T-cell (primary cell): Measurements from ENCODE around the gene FAM89B. TPM values are rescaled to one million over a fixed set of nuclear protein-coding genes. Genes with fewer than 3 reads are reported as not detected.

Source experiments
- ATAC-seq, 4 experiments: fragments of 200-7000 bp in 3 of 4; fragments of 150-1000 bp in 1 of 4; cut with Tn5 transposase; replicated peaks in 1 of 4; 1 replicate in 3 of 4; 2 replicates in 1 of 4; pipeline ENCODE4 v1.10.0; 2021; ENCODE audit warnings: moderate library complexity in 3 of 4, mild to moderate bottlenecking in 2 of 4, moderate number of reproducible peaks in 1 of 4
- CTCF ChIA-PET, 2 donors: fragments of 300-600 bp; sonication (Branson Sonifier 250); formaldehyde crosslinking; loops; one replicate each; lab custom pipeline; 2022; ENCODE audit warnings: antibody characterized with exemption in 2 of 2; lab: Charles Lee
- POLR2A ChIA-PET, 2 donors: fragments of 300-600 bp; sonication (Branson Sonifier 250); formaldehyde crosslinking; loops; one replicate each; lab custom pipeline; 2022; ENCODE audit warnings: antibody characterized with exemption in 2 of 2; lab: Charles Lee
- DNase-seq, 35 experiments: peaks; one replicate each; pipeline versions ENCODE4 v3.0.0 to v3.0.0-alpha.2; 2013 to 2023
- H3K27ac ChIP-seq: one replicate; pipeline ENCODE4 v1.5.1; 2013; ENCODE audit warnings: low read length
- H3K27me3 ChIP-seq, 2 experiments: replicated peaks in 1 of 2; 1 replicate in 1 of 2; 2 replicates in 1 of 2; pipeline versions ENCODE4 v1.6.1 to v1.7.0; 2013; ENCODE audit warnings: low read length in 1 of 2, mixed read lengths in 1 of 2; ENCODE audit not compliant: control insufficient read depth in 2 of 2, insufficient read depth in 2 of 2; ENCODE audit errors: extremely low read depth in 1 of 2
- H3K36me3 ChIP-seq, 2 donors: 1 replicate in 1 of 2; 2 replicates in 1 of 2; pipeline versions ENCODE4 v1.6.1 to v1.7.0; 2013; ENCODE audit warnings: low read length in 1 of 2; ENCODE audit not compliant: control insufficient read depth in 2 of 2, insufficient read depth in 1 of 2; ENCODE audit errors: extremely low read depth in 1 of 2
- H3K4me1 ChIP-seq, 2 experiments: 1 replicate in 1 of 2; 2 replicates in 1 of 2; pipeline versions ENCODE4 v1.6.1 to v1.7.0; 2013; ENCODE audit warnings: low read length in 2 of 2, mixed read lengths in 1 of 2; ENCODE audit not compliant: insufficient read depth in 2 of 2, control insufficient read depth in 1 of 2; ENCODE audit errors: extremely low read depth in 1 of 2
- H3K4me3 ChIP-seq, 2 donors: 1 replicate in 1 of 2; 2 replicates in 1 of 2; pipeline versions ENCODE4 v1.5.1 to v1.7.0; 2013; ENCODE audit warnings: mild to moderate bottlenecking in 2 of 2, low read length in 1 of 2, moderate library complexity in 1 of 2; ENCODE audit not compliant: control insufficient read depth in 1 of 2; ENCODE audit errors: extremely low read depth in 1 of 2
- H3K9me3 ChIP-seq: 2 replicates; pipeline ENCODE4 v1.7.0; 2013
- H3K27ac Mint-ChIP-seq, 2 donors: one replicate each; pipeline ENCODE4 v1.8.0; 2020 to 2021; ENCODE audit warnings: mild to moderate bottlenecking in 2 of 2, mixed read lengths in 2 of 2
- H3K27me3 Mint-ChIP-seq, 2 donors: one replicate each; pipeline ENCODE4 v1.8.0; 2021 to 2022; ENCODE audit warnings: mixed read lengths in 2 of 2
- H3K36me3 Mint-ChIP-seq: one replicate; pipeline ENCODE4 v1.8.0; 2021; ENCODE audit warnings: mixed read lengths
- H3K4me1 Mint-ChIP-seq, 3 donors: one replicate each; pipeline ENCODE4 v1.8.0; 2020 to 2022; ENCODE audit warnings: mixed read lengths in 3 of 3, mild to moderate bottlenecking in 1 of 3
- H3K4me3 Mint-ChIP-seq, 3 donors: one replicate each; pipeline ENCODE4 v1.8.0; 2020 to 2022; ENCODE audit warnings: mild to moderate bottlenecking in 3 of 3, mixed read lengths in 3 of 3, moderate library complexity in 3 of 3
- H3K9me3 Mint-ChIP-seq, 3 donors: one replicate each; pipeline ENCODE4 v1.8.0; 2020 to 2022; ENCODE audit warnings: mixed read lengths in 3 of 3
- WGBS: methylation state at CpG from one replicate; pipeline ENCODE4 v1.1.5; 2013; ENCODE audit warnings: missing lambda C conversion rate; ENCODE audit not compliant: insufficient coverage; 5-methylcytosine and 5-hydroxymethylcytosine counted together
- total RNA-seq, 35 experiments: library from RNA in 6 of 35; stranded (reverse) in 6 of 35; fragments of 120-200 nt in 1 of 35; gene quantifications; one replicate each; pipeline versions ENCODE4 v1.2.1 to v1.2.4 and lab custom pipeline; 2013 to 2026

Gene FAM89B
- total RNA-seq, 5 donors from 2014 or later (not counting 1 experiment from before 2014, with no cell fraction given) = 36.3 to 72.9 (median 69.3) TPM

DNA sequence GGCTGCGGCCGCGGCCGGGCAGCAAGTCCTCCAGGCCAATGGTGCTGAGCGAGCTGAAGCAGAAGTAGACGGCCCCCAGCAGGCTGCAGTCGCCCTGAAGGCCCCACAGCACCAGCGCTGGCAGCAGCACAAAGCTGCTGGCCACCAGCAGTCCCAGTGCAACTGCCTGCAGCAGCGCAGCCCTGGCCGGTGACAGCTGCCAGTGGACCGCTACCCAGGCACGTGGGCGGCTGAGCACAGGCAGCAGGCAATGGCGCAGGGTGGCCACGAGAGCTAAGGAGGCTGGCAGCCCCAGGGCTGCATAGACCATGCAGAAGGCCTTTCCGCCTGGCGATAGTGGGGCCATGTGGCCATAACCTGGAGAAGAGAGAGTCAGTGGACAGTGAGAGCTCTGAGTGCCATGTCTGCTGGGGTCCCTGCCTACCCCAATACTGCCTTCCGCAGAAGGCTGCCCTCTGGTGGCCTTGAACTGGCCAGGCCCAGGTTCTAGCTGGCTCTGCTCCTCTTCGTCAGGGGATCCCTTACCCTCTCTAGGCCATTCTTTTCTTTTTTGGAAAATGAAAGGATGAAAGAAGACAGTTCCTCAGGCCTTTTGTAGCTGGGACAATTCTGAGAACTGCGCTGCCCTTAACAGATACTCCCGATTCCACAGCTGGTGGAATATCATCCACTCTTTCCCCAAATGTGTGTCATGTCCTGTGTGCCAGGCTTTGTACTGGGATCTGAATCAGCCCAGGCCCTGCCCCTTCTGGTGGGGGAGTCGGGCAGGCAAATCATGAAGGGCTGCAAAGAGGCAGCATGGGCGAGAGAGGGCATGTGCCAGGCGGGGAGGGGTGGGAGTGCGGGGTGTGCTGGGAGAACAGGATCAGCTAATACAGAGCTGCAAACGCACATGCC, 21.4 kb downstream of the FAM89B start:
- no peaks in the 10 kb centered on the region for H3K27me3 ChIP-seq
- H3K4me3 ChIP-seq = no peak overlapping the region
- ChIA-PET CTCF (interaction anchor here (0.5 to 1.6 kb wide), 3 partner anchors 14 to 54 kb away, joined by 5 read pairs; no protein-coding TSS in a partner anchor), POLR2A (no interaction called here)
- Mint-ChIP-seq H3K36me3 (peaks cover 10% of the 10 kb centered on the region), H3K9me3 (no peaks in the 10 kb centered on the region), H3K27me3 (no peaks in the 10 kb centered on the region), H3K4me3 (no peak overlapping the region), H3K27ac (peak overlapping the region in 1 of 2 donors; percentile 52), H3K4me1 (peaks cover 11 to 21% (median 16%) of the 10 kb centered on the region in 3 donors)
- H3K4me1 ChIP-seq = peaks cover 0 to 33% of the 10 kb centered on the region in 2 experiments
- H3K27ac ChIP-seq = no peak overlapping the region
- ATAC-seq (peak; percentile 60 to 69 (median 64)), DNase-seq (peak in 9 of 35 experiments; percentile 37 to 65 (median 53))
- H3K36me3 ChIP-seq = peaks cover 16 to 46% of the 10 kb centered on the region in 2 donors
- no peaks in the 10 kb centered on the region for H3K9me3 ChIP-seq
- 91% methylated on average over 22 of the region's 26 CpGs for WGBS

DNA sequence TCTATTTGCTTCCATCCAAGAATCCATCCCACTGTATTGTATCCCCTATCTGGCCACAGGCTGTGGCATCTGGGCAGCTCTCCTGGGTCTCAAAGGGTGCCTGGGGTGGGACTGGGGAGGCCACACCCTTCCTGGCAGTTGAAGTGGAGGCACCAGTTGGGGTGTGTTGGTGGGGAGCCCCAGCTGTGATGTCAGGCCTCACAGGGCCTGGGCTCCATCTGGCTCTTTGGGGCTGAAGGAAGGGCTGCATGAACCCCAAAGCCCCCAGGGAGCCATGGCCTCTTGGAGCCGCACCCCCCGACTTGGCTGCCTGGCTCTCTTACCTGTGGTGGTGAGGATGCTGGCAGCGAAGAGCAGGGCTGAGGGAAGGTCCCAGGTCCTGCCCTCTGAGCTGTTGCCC, 22.8 kb downstream of the FAM89B start:
- POLR2A ChIA-PET = interaction anchor here (0.5 to 0.6 kb wide), 3 partner anchors 9 to 331 kb away, joined by 3 read pairs; no protein-coding TSS in a partner anchor
- peak overlapping the region in 1 of 3 donors; percentile 9 for H3K4me3 Mint-ChIP-seq
- peaks cover 13 to 44% of the 10 kb centered on the region in 2 donors for H3K36me3 ChIP-seq
- CTCF ChIA-PET = interaction anchor here in 1 of 2 donors (0.6 kb wide), 1 partner anchor 19 kb away, joined by 3 read pairs; no protein-coding TSS in a partner anchor
- H3K27ac Mint-ChIP-seq = peak overlapping the region; percentile 65 to 79
- no peaks in the 10 kb centered on the region for H3K27me3 Mint-ChIP-seq
- ATAC-seq (peak in 1 of 4 experiments; percentile 33), DNase-seq (no peak)
- no peak overlapping the region for H3K4me3 ChIP-seq
- 68% methylated on average over 3 of the region's 3 CpGs for WGBS
- H3K9me3 Mint-ChIP-seq = no peaks in the 10 kb centered on the region
- peaks cover 14% of the 10 kb centered on the region for H3K36me3 Mint-ChIP-seq
- H3K4me1 ChIP-seq = peaks cover 0 to 26% of the 10 kb centered on the region in 2 experiments
- no peak overlapping the region for H3K27ac ChIP-seq
- peaks cover 6 to 20% (median 15%) of the 10 kb centered on the region in 3 donors for H3K4me1 Mint-ChIP-seq
- no peaks in the 10 kb centered on the region for H3K9me3 ChIP-seq
- no peaks in the 10 kb centered on the region for H3K27me3 ChIP-seq

DNA sequence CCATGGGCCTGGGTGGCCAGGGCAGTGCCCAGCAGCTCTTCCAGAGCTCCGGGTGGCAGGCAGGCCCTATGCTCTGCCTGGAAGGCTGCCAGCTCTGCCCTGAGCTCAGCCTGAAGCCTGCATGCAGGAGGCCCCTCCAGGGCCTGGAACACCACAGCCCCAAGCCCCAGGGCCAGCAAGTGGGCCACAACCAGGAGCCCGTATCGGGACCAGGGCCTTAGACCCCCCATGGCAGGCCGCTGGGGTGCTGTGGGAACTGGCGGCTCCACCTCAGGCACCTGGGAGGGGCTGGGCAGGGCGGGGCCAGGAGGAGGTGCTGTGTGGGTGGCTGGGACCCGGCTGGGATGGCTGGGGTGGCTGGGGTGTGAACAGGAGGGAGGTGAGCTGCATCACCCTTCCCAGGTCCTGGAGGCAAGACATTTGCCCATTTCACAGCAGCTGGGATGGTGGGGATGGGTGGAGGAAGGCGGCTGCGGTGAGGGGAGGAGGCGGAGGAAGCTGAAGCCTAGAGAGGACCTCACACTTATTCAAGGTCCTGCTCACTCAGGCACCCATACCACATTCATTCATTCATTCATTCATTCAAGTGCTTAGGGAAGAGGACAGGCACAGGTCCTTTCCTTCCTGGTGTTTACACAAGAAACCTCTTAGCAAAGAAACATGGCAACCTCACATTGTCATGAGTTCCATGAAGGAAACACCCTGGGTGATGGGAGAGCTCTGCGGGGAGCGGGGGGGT, 23.4 kb downstream of the FAM89B start, which contains the start of gene KCNK7:
KCNK7 (minus strand) TSS at position 258 of the 739 bp plus-strand sequence; CDS start at position 230, 28 bp downstream.
- H3K27me3 Mint-ChIP-seq = no peaks in the 10 kb centered on the region
- H3K36me3 Mint-ChIP-seq = peaks cover 10% of the 10 kb centered on the region
- POLR2A ChIA-PET = interaction anchor here (0.5 to 0.6 kb wide), 4 partner anchors 9 to 335 kb away, joined by 3 to 6 read pairs (median 3); no protein-coding TSS in a partner anchor
- peak within 1 kb of the TSS; percentile 65 to 81 for H3K27ac Mint-ChIP-seq
- Histone ChIP-seq H3K27me3 (no peaks in the 10 kb centered on the region), H3K4me1 (peaks cover 0 to 26% of the 10 kb centered on the region in 2 experiments), H3K27ac (no peak within 1 kb of the TSS), H3K9me3 (no peaks in the 10 kb centered on the region), H3K36me3 (peaks cover 13 to 39% of the 10 kb centered on the region in 2 donors), H3K4me3 (no peak within 1 kb of the TSS)
- peaks cover 6 to 19% (median 15%) of the 10 kb centered on the region in 3 donors for H3K4me1 Mint-ChIP-seq
- H3K4me3 Mint-ChIP-seq = peak within 1 kb of the TSS in 1 of 3 donors; percentile 9
- 66% methylated on average over 8 of the region's 12 CpGs for WGBS
- DNase-seq = no peak
- H3K9me3 Mint-ChIP-seq = no peaks in the 10 kb centered on the region
- ATAC-seq = no peak
- CTCF ChIA-PET = no interaction called here

DNA sequence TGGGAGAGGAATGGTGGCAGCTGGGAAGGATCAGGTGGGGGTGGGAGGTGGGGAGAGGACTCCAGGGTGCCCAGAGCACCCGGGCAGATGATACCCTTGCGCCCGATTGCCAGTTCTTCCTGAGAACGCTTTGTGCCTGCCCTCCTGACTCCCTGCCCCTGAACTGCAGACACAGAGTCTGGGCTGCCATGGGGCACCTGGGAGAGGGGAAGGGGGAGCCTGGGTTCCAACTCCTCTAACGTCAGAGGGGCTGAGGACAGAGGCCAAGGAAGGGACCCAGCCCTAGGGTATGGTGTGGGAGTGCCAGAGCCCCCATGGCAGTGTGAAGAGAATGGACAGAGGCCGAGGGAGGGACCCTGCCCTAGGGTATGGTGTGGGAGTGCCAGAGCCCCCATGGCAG, 24.2 kb downstream of the FAM89B start:
- Mint-ChIP-seq H3K9me3 (no peaks in the 10 kb centered on the region), H3K36me3 (peaks cover 14% of the 10 kb centered on the region), H3K4me1 (peaks cover 6 to 19% (median 15%) of the 10 kb centered on the region in 3 donors), H3K27ac (no peak overlapping the region), H3K4me3 (no peak overlapping the region), H3K27me3 (no peaks in the 10 kb centered on the region)
- H3K27me3 ChIP-seq = no peaks in the 10 kb centered on the region
- ATAC-seq (no peak), DNase-seq (no peak)
- no peak overlapping the region for H3K4me3 ChIP-seq
- CTCF ChIA-PET = no interaction called here
- peaks cover 0 to 26% of the 10 kb centered on the region in 2 experiments for H3K4me1 ChIP-seq
- no peak overlapping the region for H3K27ac ChIP-seq
- WGBS = 94% methylated on average over 6 of the region's 6 CpGs
- H3K9me3 ChIP-seq = no peaks in the 10 kb centered on the region
- POLR2A ChIA-PET = interaction anchor here in 1 of 2 donors (0.5 kb wide), 1 partner anchor 334 kb away, joined by 6 read pairs; no protein-coding TSS in a partner anchor
- H3K36me3 ChIP-seq = peaks cover 13 to 32% of the 10 kb centered on the region in 2 donors

DNA sequence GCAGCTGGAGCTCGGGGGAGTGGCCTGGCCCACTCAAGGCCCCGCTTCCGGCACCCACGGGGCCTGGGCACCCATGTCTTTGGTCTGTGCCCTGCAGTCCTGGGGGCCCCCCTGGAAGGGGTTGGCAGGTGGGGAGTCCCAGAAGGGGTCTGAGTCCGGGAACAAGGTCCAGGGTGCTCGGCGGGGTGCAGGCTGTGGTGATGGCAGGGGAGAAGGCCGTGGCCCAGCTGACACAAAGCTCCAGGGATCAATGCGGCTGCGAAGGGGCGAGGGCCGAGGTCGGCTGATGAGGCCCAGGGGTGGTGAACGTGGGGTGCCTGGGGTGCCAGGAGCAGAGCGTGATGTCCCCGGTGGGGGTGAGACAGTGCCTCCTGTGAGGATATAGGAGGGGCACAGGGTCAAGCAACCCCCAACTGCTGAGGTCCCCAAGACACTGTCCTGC, 25.9 kb downstream of the FAM89B start:
- Mint-ChIP-seq H3K4me3 (no peak overlapping the region), H3K27ac (no peak overlapping the region), H3K27me3 (no peaks in the 10 kb centered on the region), H3K4me1 (peaks cover 6 to 19% (median 15%) of the 10 kb centered on the region in 3 donors), H3K36me3 (peaks cover 14% of the 10 kb centered on the region), H3K9me3 (no peaks in the 10 kb centered on the region)
- ChIA-PET POLR2A (no interaction called here), CTCF (no interaction called here)
- Histone ChIP-seq H3K4me3 (no peak overlapping the region), H3K9me3 (no peaks in the 10 kb centered on the region), H3K27ac (no peak overlapping the region), H3K4me1 (peaks cover 0 to 26% of the 10 kb centered on the region in 2 experiments), H3K36me3 (peaks cover 13 to 26% of the 10 kb centered on the region in 2 donors), H3K27me3 (no peaks in the 10 kb centered on the region)
- WGBS = 85% methylated on average over 8 of the region's 16 CpGs
- DNase-seq = no peak
- no peak for ATAC-seq
